DMS79 (cell line): ENCODE data around the gene SP140.
"Not testable (repeated sequence)": the region's sequence is repeated elsewhere in the genome, so short reads cannot be mapped to it uniquely, and the experiment has no call there.

ENCODE experiments used
- DNase-seq: peaks from one replicate; lab custom pipeline; 2025; lab: John Stamatoyannopoulos, UW

The SP140 gene

GRCh38 chr2:230226051-230226551 is 565 bp downstream of the SP140 start:
- DNase-seq: no peak

GRCh38 chr2:230227216-230227615 is 1.7 kb downstream of the SP140 start:
- no peak for DNase-seq

GRCh38 chr2:230230087-230230486 is 4.6 kb downstream of the SP140 start:
- DNase-seq: no peak

GRCh38 chr2:230230496-230231200 is 5.1 kb downstream of the SP140 start:
- no peak for DNase-seq

- DNase-seq: no peak
Measured at GRCh38 chr2:230231251-230231650, 5.7 kb downstream of the SP140 start.

- no peak for DNase-seq
Measured at GRCh38 chr2:230234122-230234722, 8.7 kb downstream of the SP140 start.

- no peak for DNase-seq
Measured at GRCh38 chr2:230234845-230235244, 9.3 kb downstream of the SP140 start.

- DNase-seq: no peak
Measured at GRCh38 chr2:230244211-230244610, 18.7 kb downstream of the SP140 start.

GRCh38 chr2:230246206-230246605 is 20.7 kb downstream of the SP140 start:
- DNase-seq: no peak

- DNase-seq: no peak
Measured at GRCh38 chr2:230250231-230250630, 24.7 kb downstream of the SP140 start.

- no peak for DNase-seq
Measured at GRCh38 chr2:230254152-230254881, 28.8 kb downstream of the SP140 start.

- DNase-seq: no peak
Measured at GRCh38 chr2:230256733-230257332, 31.3 kb downstream of the SP140 start.

GRCh38 chr2:230258483-230258882 is 32.9 kb downstream of the SP140 start:
- no peak for DNase-seq

GRCh38 chr2:230262246-230262645 is 36.7 kb downstream of the SP140 start:
- DNase-seq: no peak

- not testable (repeated sequence) for DNase-seq
Measured at GRCh38 chr2:230264945-230265344, 39.4 kb downstream of the SP140 start.

- DNase-seq: no peak
Measured at GRCh38 chr2:230266638-230267037, 41.1 kb downstream of the SP140 start.

GRCh38 chr2:230267059-230267458 is 41.5 kb downstream of the SP140 start:
- no peak for DNase-seq

- DNase-seq: no peak
Measured at GRCh38 chr2:230267556-230267955, 42.0 kb downstream of the SP140 start.

GRCh38 chr2:230268606-230269243 is 43.2 kb downstream of the SP140 start:
- DNase-seq: no peak

- no peak for DNase-seq
Measured at GRCh38 chr2:230269715-230270114, 44.2 kb downstream of the SP140 start.

- DNase-seq: no peak
Measured at GRCh38 chr2:230282936-230283335, 57.4 kb downstream of the SP140 start.

GRCh38 chr2:230286048-230286447 is 60.5 kb downstream of the SP140 start:
- DNase-seq: no peak
